WI38 (cell line): Measurements from ENCODE around the gene TCF20.

Experiments
- H3K4me3 ChIP-seq: 2 replicates; pipeline ENCODE4 v1.5.1; 2011; ENCODE audit warnings: low read depth, mild to moderate bottlenecking, control low read depth, low read length
- CTCF ChIP-seq: IDR thresholded peaks from 2 replicates; pipeline ENCODE4 v1.5.1; 2012; ENCODE audit warnings: low read depth, mild to moderate bottlenecking, control low read depth, low read length

Gene TCF20

GRCh38 chr22:42281706-42282251 is 11.3 kb upstream of the TCF20 start:
- TF ChIP-seq CTCF = no peak
- no peak overlapping the region for H3K4me3 ChIP-seq

GRCh38 chr22:42281284-42281683 is 10.8 kb upstream of the TCF20 start:
- TF ChIP-seq CTCF = no peak
- no peak overlapping the region for H3K4me3 ChIP-seq

GRCh38 chr22:42280836-42281235 is 10.4 kb upstream of the TCF20 start:
- no peak for TF ChIP-seq CTCF
- H3K4me3 ChIP-seq = no peak overlapping the region

- no peak overlapping the region for H3K4me3 ChIP-seq
- no peak for TF ChIP-seq CTCF
These were observed 9.7 kb upstream of the TCF20 start for GRCh38 chr22:42280140-42280539.

GRCh38 chr22:42279425-42280020 is 9.1 kb upstream of the TCF20 start:
- H3K4me3 ChIP-seq = no peak overlapping the region
- TF ChIP-seq CTCF = no peak

- no peak for TF ChIP-seq CTCF
- no peak overlapping the region for H3K4me3 ChIP-seq
These were observed 7.7 kb upstream of the TCF20 start for GRCh38 chr22:42277988-42278776.

- no peak for TF ChIP-seq CTCF
- no peak overlapping the region for H3K4me3 ChIP-seq
These were observed 6.8 kb upstream of the TCF20 start for GRCh38 chr22:42277232-42277753.
